MCF 10A (cell line): ENCODE measurements around the gene LGALS9. TPM values are rescaled to one million over a fixed set of nuclear protein-coding genes. Genes with fewer than 3 reads are reported as not detected.
"Not testable (repeated sequence)": the region's sequence is repeated elsewhere in the genome, so short reads cannot be mapped to it uniquely, and the experiment has no call there.

ENCODE experiments used
- BruUV-seq: library from RNA; stranded (reverse); fragments of 400-500 nt; replicated peaks from 2 replicates; lab custom pipeline; 2021; lab: Mats Ljungman, UMichigan
- CTCF ChIA-PET: fragments of 300-600 bp; sonication (Branson Sonifier 250); formaldehyde crosslinking; extraction: SDS; loops from one replicate; lab custom pipeline; 2021; ENCODE audit warnings: antibody characterized with exemption, inconsistent platforms; lab: Yijun Ruan, JAX
- POLR2A ChIA-PET: fragments of 300-600, 350-650 bp; sonication (Branson Sonifier 250); formaldehyde crosslinking; extraction: SDS; loops from one replicate; lab custom pipeline; 2020; ENCODE audit warnings: antibody characterized with exemption, inconsistent platforms; lab: Yijun Ruan, JAX
- DNase-seq: peaks from one replicate; pipeline ENCODE4 v3.0.0-alpha.2; 2018; ENCODE audit not compliant: unreplicated experiment
- H3K27ac Mint-ChIP-seq: one replicate; pipeline ENCODE4 v1.8.0; 2022; ENCODE audit warnings: mild to moderate bottlenecking, low read depth, mixed read lengths; ENCODE audit not compliant: unreplicated experiment
- H3K27me3 Mint-ChIP-seq: one replicate; pipeline ENCODE4 v1.8.0; 2022; ENCODE audit warnings: mixed read lengths; ENCODE audit not compliant: insufficient read depth, unreplicated experiment
- H3K36me3 Mint-ChIP-seq: one replicate; pipeline ENCODE4 v1.8.0; 2022; ENCODE audit warnings: mild to moderate bottlenecking, moderate library complexity, mixed read lengths; ENCODE audit not compliant: insufficient read depth, unreplicated experiment
- H3K4me1 Mint-ChIP-seq: one replicate; pipeline ENCODE4 v1.8.0; 2022; ENCODE audit warnings: mixed read lengths; ENCODE audit not compliant: insufficient read depth, unreplicated experiment
- H3K4me3 Mint-ChIP-seq: one replicate; pipeline ENCODE4 v1.8.0; 2022; ENCODE audit warnings: mild to moderate bottlenecking, moderate library complexity, mixed read lengths; ENCODE audit not compliant: unreplicated experiment
- H3K9me3 Mint-ChIP-seq: one replicate; pipeline ENCODE4 v1.8.0; 2022; ENCODE audit warnings: mixed read lengths; ENCODE audit not compliant: unreplicated experiment
- intact Hi-C: fragments of 100-400 bp; cut with micrococcal nuclease; formaldehyde crosslinking; loops from 2 replicates; pipeline ENCODE4 v1.14.1; 2022
- total RNA-seq: library from RNA; stranded (reverse); gene quantifications from 2 replicates; pipeline ENCODE4 v1.2.3, GENCODE V29; 2022
- TF ChIP-seq, protein P1 (sequence below): fragments of 200-600 bp; IDR thresholded peaks from one replicate; pipeline ENCODE4 v1.8.0; 2022; ENCODE audit warnings: antibody characterized with exemption, mild to moderate bottlenecking; ENCODE audit not compliant: unreplicated experiment

LGALS9 gene
- total RNA-seq, 1 experiment from 2014 or later: 0.54 TPM

DNA sequence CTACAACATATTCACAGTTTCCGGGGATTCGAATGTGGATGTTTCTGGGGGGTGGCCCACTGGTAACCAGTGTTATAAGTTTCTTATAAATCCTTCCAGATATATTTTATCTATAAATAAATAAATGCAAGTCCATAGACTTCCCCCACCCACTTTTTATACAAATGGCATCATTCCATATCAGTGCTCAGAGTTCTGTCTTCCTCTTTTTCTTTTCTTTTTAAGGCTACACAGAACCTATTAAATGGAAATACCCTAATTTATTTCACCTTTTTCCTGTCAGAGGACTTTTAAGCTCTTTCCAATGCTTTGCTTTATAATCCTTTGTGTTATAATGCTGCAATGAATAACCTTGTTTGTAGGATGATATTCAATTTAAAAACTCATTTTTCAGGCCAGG, 3.8 kb downstream of the LGALS9 start:
- CTCF ChIA-PET: interaction anchor here (0.9 to 1.2 kb wide), 3 partner anchors 18 to 25 kb away, joined by 3 to 5 read pairs (median 3); no protein-coding TSS in a partner anchor

DNA sequence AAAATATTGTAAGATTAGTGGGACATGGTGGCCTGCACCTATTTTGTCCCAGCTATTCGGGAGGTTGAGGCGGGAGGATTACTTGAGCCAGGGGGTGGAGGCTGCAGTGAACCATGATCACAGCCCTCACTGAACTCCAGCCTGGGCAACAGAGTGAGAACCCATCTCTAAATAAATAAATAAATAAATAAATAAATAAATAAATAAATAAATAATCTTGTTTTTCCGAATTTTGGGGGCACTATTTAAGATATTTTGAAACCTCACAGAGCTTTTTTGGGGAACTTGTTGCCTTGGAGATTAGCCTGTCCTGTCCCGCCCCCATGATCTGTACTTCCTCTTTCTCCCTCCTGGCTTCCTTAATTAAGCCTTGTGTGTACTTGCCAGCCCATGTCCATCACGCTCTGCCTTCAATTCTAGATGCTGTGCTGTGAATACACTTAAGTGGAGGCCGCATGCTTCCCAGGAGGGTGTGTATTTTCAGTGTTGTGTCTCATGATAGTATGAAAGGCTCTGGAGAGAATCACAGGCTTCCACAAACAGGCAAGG, 4.4 kb downstream of the LGALS9 start:
- Mint-ChIP-seq H3K27ac (no peak overlapping the region), H3K9me3 (no peaks in the 10 kb centered on the region), H3K4me3 (no peak overlapping the region), H3K4me1 (peaks cover 13% of the 10 kb centered on the region), H3K27me3 (no peaks in the 10 kb centered on the region), H3K36me3 (no peaks in the 10 kb centered on the region)
- intact Hi-C loops: no loop called here
- DNase-seq: no peak
- TF ChIP-seq, protein P1, sequence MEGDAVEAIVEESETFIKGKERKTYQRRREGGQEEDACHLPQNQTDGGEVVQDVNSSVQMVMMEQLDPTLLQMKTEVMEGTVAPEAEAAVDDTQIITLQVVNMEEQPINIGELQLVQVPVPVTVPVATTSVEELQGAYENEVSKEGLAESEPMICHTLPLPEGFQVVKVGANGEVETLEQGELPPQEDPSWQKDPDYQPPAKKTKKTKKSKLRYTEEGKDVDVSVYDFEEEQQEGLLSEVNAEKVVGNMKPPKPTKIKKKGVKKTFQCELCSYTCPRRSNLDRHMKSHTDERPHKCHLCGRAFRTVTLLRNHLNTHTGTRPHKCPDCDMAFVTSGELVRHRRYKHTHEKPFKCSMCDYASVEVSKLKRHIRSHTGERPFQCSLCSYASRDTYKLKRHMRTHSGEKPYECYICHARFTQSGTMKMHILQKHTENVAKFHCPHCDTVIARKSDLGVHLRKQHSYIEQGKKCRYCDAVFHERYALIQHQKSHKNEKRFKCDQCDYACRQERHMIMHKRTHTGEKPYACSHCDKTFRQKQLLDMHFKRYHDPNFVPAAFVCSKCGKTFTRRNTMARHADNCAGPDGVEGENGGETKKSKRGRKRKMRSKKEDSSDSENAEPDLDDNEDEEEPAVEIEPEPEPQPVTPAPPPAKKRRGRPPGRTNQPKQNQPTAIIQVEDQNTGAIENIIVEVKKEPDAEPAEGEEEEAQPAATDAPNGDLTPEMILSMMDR: no peak
- CTCF ChIA-PET: interaction anchor here (0.9 to 1.2 kb wide), 3 partner anchors 17 to 25 kb away, joined by 3 to 5 read pairs (median 3); no protein-coding TSS in a partner anchor
- BruUV-seq: no TSS peak
- POLR2A ChIA-PET: no interaction called here

More for the DNA sequence above, 3.8 kb downstream of the LGALS9 start:
- Mint-ChIP-seq H3K27ac (no peak overlapping the region), H3K9me3 (no peaks in the 10 kb centered on the region), H3K27me3 (no peaks in the 10 kb centered on the region), H3K4me3 (no peak overlapping the region), H3K36me3 (no peaks in the 10 kb centered on the region), H3K4me1 (peaks cover 18% of the 10 kb centered on the region)
- intact Hi-C loops: no loop called here
- no peak for DNase-seq
- TF ChIP-seq, protein P1: no peak
- BruUV-seq: no TSS peak
- POLR2A ChIA-PET: no interaction called here

DNA sequence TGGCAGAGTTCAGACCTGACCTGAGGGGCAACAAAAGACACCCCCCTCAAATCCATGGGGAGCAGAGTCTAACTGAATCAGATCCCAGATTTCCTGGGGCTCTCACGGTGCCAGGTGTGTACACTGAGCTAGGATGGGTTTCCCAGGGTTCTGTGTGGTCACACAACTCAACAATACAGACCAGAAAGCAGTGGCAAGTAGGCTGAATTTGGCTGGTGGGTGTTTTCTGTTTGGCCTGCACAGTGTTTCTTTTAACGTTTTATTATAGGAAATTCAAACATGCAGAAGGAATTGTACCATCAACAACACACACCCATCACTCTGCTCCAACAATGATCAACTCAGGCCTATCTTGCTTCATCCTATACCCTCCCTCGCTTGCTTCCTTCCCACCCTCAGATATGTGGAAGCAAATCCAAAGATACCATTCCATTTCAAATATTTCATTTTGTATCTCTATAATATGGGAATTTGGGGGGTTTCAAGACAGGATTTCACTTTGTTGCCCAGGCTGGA, 5.1 kb downstream of the LGALS9 start:
- intact Hi-C loops, BruUV-seq, H3K27ac Mint-ChIP-seq, H3K4me3 Mint-ChIP-seq, POLR2A ChIA-PET, DNase-seq, H3K4me1 Mint-ChIP-seq, H3K9me3 Mint-ChIP-seq, H3K36me3 Mint-ChIP-seq, H3K27me3 Mint-ChIP-seq: not testable (repeated sequence)
- CTCF ChIA-PET: interaction anchor here (1.0 to 1.2 kb wide), 3 partner anchors 15 to 19 kb away, joined by 3 to 6 read pairs (median 5); no protein-coding TSS in a partner anchor

DNA sequence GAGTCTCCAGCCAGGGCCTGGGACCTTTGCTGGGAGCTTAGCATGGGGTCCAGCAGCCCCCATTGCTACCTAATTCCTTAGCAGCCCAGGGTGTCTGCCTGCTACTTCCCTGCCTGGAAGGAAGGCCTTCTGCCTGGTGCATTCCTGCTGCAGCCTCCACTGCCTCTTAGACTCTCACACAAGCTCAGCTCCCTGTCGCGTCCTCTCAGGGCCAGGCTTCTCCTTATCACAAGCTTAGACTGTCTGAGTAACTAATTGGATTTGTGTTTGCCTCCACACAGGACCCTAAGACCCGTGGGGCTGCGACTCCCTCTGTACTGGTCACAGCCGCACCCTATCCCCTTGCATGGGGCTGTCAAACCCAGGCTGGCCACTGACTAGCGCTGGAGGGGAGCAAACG, 6.8 kb downstream of the LGALS9 start:
- H3K4me1 Mint-ChIP-seq, H3K27ac Mint-ChIP-seq, H3K36me3 Mint-ChIP-seq, POLR2A ChIA-PET, CTCF ChIA-PET, H3K9me3 Mint-ChIP-seq, H3K4me3 Mint-ChIP-seq, H3K27me3 Mint-ChIP-seq, DNase-seq, BruUV-seq, intact Hi-C loops: not testable (repeated sequence)

DNA sequence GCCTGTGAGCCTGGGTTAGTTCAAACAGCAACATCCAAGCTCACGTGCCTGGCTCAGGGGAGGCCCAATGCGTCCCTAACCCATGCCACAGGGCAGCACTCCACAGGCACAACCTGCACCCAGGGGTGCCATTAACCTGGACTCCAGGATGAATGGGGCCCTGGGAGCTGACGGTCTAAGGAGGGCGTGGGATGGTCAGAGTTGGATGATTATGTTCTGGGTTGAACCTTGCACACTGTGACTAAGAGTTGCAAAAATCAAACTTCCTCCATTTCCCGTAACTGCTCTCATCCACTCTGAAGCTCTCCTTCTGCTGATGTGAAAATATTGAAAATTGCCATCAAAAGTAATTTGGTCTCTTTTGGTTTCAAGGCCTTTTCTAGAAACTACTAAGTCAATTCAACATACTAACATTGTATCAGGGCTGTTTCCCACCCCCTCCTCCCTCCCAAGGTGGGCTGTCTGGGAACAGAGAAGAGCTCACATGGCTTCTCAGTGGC, 7.5 kb downstream of the LGALS9 start:
- intact Hi-C loops: not testable (repeated sequence)

More for the DNA sequence above, 7.5 kb downstream of the LGALS9 start:
- H3K9me3 Mint-ChIP-seq, H3K4me3 Mint-ChIP-seq, H3K4me1 Mint-ChIP-seq, H3K27ac Mint-ChIP-seq, POLR2A ChIA-PET, DNase-seq, H3K27me3 Mint-ChIP-seq, H3K36me3 Mint-ChIP-seq, BruUV-seq: not testable (repeated sequence)
- CTCF ChIA-PET: interaction anchor here (0.6 to 1.2 kb wide), 4 partner anchors 12 to 38 kb away, joined by 3 read pairs; no protein-coding TSS in a partner anchor
